Uterus (tissue), 2 donors: ENCODE measurements around the gene CPM.

ENCODE experiments used
- CTCF ChIP-seq, 4 experiments: fragments of 200-600 bp in 2 of 4; fragments of 450-650 bp in 2 of 4; sonication (generic) in 2 of 4; IDR thresholded peaks; one replicate each; pipeline ENCODE4 v1.5.1; 2016 to 2019; ENCODE audit warnings: antibody characterized with exemption in 4 of 4, mild to moderate bottlenecking in 2 of 4, moderate library complexity in 1 of 4
- POLR2A ChIP-seq, 2 donors: fragments of 450-650 bp; IDR thresholded peaks; one replicate each; pipeline ENCODE4 v1.6.1; 2016; ENCODE audit warnings: antibody characterized with exemption in 2 of 2, mild to moderate bottlenecking in 1 of 2, moderate library complexity in 1 of 2

- TF ChIP-seq CTCF (IDR thresholded peaks at IDR 0.05) (no peak), POLR2A (IDR thresholded peaks at IDR 0.05) (no peak)
Observed at GRCh38 chr12:68867606-68868005, 65.4 kb downstream of the CPM start.
